ENCODE data around the gene NOC2L.
"Not testable (repeated sequence)": the region's sequence is repeated elsewhere in the genome, so short reads cannot be mapped to it uniquely, and the experiment has no call there.

NOC2L gene

GRCh38 chr1:995665-996633 lies 36.9 kb upstream of the NOC2L start:
- peak in 1 of 10 donors; percentile 80 for DNase-seq

GRCh38 chr1:994546-994945 lies 35.5 kb upstream of the NOC2L start:
- peak in 1 of 10 donors; percentile 67 for DNase-seq
- intact Hi-C loops (cut with DNase I): not testable (repeated sequence)

More at GRCh38 chr1:995665-996633, 36.9 kb upstream of the NOC2L start:
- intact Hi-C loops (cut with DNase I): no loop called here

DNA sequence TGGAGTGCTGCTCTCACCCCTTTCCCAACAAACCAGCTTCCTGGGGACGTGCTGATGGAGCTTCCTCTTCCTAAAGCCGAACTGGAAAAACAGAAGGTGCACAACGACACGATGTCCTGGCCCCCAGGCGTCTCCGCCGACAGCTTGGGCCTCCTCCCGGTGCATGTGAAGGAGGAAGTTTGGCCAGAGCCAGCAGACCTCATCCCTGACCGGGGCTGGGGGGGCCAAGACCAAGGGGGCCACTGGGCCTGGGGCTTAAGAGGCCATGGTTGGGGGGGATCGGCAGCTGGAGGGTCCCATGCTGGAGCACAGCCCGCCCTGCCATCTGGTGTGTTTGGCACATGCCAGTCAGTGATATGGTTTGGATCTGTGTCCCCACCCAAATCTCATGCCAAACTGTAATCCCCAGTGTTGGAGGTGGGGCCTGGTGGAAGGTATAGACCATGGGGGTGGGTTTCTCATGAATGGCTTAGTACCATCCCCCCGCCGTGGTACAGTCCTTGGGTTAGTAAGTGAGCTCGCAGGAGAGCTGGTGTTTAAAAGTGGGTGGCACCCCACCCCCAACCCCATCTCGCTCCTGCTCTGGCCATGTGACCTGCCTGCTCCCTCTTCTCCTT lies 34.4 kb upstream of the NOC2L start:
- peak in 1 of 10 donors; percentile 62 for DNase-seq
- intact Hi-C loops (cut with DNase I): no loop called here

DNA sequence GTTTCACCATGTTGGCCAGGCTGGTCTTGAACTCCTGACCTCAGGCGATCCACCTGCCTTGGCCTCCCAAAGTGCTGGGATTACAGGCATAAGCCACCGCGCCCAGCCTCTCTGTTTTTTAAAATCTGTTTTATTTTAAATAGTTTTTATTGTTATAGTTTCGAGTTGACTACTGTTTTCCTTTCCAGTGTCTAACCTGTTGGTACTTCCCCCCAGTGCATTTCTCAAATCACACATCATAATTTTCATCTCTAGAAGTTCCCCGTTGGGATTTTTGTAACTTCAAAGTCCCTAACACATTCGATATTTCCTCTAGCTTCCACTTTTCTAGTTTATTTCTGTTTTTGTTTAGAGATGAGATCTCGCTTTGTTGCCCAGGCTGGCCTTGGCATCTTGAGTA lies 33.3 kb upstream of the NOC2L start:
- DNase-seq: no peak
- intact Hi-C loops (cut with DNase I): no loop called here

GRCh38 chr1:991895-992294 lies 32.8 kb upstream of the NOC2L start:
- peak in 1 of 10 donors; percentile 32 for DNase-seq
- intact Hi-C loops (cut with DNase I): no loop called here

- intact Hi-C loops (cut with DNase I); DNase-seq: not testable (repeated sequence)
These were observed 32.2 kb upstream of the NOC2L start for GRCh38 chr1:991275-991674.

DNA sequence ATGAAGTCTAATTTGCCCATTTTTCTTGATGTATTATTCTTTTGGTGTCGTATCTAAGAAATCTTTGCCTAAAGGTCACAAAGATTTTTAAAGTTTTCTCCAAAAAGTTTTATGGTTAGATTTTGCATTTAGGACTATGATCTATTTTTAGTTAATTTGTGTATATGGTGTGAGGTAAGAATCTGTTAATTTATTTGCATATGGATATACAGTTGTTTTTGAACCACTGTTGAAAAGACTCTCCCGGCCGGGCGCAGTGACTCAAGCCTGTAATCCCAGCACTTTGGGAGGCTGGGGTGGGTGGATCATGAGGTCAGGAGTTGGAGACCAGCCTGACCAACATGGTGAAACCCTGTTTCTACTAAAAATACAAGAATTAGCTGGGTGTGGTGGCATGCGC lies 29.0 kb upstream of the NOC2L start:
- intact Hi-C loops (cut with DNase I); DNase-seq: not testable (repeated sequence)

GRCh38 chr1:985126-985525 lies 26.1 kb upstream of the NOC2L start:
- intact Hi-C loops (cut with DNase I): loop anchor here (2.0 kb wide), 1 partner anchor 78 kb away; no protein-coding TSS in a partner anchor
- peak in 1 of 10 donors; percentile 61 for DNase-seq

DNA sequence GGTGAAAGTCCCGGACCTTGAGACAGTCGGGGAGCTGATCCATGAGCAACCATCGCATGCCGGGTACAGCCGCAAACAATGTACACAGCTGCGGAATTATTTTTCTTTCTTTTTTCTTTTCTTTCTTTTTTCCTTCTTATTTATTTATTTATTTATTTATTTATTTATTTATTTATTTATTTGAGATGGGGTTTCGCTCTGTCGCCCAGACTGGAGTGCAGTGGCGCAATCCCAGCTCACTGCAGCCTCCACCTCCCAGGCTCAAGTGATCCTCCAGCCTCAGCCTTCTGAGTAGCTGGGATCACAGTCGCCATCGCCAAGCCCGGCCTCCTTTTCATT lies 25.4 kb upstream of the NOC2L start:
- DNase-seq: peak in 1 of 10 donors; percentile 35
- intact Hi-C loops (cut with DNase I): loop anchor here (1.0 to 2.0 kb wide), 2 partner anchors 17 to 78 kb away; no protein-coding TSS in a partner anchor

- peak in 4 of 10 donors; percentile 50 to 92 (median 64) for DNase-seq
- intact Hi-C loops (cut with DNase I): loop anchor here (1.0 to 2.0 kb wide), 2 partner anchors 17 to 79 kb away; no protein-coding TSS in a partner anchor
These were observed 24.9 kb upstream of the NOC2L start for GRCh38 chr1:983798-984475.

DNA sequence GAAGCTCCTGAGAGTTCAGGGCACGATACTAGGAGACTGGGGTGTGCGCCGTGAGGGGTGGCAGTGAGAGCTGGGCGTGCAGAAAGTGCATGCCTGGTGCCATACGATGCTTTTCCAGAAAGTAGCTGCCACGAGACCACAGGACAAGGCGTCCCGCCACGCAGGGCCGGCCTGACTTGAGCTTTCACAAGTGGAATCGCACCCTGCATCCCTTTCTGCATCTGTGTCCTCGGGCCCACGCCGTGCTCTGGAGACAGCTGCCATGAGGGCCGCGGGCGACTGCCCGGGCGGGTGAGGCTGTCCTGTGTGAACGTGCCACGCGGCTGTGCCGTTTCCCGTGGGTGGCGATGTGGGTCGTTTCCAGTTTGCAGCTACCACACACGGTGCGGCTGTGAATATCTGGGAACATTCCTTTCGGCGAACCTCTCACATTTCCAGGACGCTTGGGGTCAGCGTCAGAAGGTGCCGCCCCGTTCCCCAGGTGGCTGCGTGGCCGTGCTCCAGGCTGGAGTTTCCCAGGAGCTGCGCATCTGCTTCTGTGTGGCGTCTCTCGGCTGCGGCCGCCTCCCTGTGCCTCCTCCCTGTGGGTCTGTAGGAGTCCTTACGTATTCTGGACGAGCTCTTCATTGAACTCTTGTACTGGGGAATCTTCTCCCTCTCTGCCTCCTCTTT lies 23.8 kb upstream of the NOC2L start:
- intact Hi-C loops (cut with DNase I): no loop called here
- DNase-seq: peak in 1 of 10 donors; percentile 81

DNA sequence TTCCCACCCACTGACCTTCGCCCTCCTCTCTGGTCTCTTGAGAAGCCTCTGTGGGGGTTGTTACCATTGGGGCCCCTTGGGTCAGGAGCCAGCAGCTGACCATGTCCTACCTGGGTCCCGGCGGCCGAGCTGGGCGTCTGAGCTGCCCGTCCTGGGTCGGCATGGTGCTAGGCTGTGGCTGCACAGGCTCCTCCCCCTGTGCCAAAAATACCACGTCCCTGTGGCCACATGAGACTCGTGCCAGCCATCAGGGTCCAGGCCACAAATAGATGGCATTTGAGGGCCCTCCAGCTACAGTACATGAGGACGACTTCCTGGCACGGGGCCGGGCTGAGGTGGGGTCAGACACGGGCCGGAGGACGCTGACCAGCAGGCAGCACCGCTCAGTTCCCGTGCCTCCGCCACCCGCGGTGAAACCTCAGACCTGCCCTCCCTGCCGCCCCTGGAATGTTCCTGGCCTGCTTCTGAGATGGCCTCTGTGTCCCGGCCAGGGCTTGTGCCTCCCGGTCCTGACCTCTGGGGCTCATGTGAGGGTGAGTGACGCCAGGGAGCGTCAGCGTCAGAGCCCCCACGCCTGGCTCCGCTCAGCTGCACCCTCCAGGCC lies 23.0 kb upstream of the NOC2L start, which contains the start of gene PERM1:
Gene PERM1 (minus strand): TSS at position 139 of the 604 bp plus-strand sequence. CDS start 1,064 bp downstream, outside the sequence.
- peak in 1 of 10 donors; percentile 75 for DNase-seq
- intact Hi-C loops (cut with DNase I): no loop called here

DNA sequence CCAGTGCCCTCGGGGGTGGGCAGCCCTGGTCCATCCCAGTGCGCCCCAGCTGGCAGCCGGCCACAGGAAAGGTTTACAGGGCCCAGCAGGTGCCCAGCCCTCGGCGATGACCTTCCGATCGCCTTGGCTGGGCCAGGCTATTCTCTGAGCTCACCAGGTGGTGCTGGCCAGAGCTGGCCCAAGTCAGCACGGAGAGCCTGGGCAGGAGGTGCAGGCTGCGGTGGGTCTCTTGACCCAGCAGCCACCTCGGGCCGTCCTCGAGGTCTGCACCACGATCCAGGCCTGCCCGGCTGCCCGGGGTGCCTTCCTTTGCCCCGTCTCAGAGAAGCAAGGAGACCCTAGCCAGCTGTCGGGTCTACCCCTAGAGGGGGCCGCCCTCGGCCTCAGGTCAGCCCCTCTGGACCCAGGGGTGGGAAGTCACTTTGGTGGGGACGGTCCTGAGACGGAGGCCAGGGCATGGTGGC lies 22.5 kb upstream of the NOC2L start:
- intact Hi-C loops (cut with DNase I): no loop called here
- peak in 1 of 10 donors; percentile 77 for DNase-seq

GRCh38 chr1:980602-981395 lies 21.7 kb upstream of the NOC2L start:
- no peak for DNase-seq
- intact Hi-C loops (cut with DNase I): no loop called here

DNA sequence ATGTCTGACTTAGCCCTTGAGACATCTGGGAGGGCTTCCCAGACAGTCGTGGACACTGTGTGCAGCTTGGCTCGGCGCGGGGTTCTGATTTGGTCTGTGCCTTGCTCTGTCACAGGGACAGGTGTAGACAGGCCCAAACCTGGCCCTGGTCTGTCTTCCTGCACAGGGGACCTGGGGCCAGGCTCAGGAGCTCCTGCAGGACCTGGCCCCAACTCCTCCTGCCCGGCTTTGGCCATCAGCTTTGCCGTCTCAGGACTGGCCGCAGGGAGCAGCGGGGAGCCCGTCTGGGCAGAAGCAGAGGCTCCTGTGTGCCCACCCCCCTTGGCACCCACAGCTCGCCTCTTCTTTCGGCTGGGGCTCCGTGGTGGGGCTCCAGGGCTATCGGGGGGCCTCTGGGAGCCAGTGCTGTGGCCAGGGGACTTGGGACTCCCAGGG lies 21.1 kb upstream of the NOC2L start:
- peak in 1 of 10 donors; percentile 83 for DNase-seq
- intact Hi-C loops (cut with DNase I): no loop called here

DNA sequence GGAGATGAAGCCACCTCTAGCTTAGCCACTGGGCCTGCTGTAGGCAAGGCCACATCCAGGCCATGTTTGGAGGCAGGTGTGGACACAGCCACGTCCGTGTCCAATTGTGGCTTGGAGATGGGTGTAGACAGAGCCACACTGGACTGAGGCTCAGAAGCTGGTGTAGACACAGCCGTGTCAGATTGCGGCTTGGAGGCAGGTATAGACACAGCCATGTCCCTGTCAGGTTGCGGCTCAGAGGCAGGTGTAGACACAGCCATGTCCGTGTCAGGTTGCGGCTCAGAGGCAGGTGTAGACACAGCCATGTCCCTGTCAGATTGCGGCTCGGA lies 20.7 kb upstream of the NOC2L start:
- no peak for DNase-seq
- intact Hi-C loops (cut with DNase I): no loop called here

- intact Hi-C loops (cut with DNase I): no loop called here
- DNase-seq: peak in 1 of 10 donors; percentile 75
These were observed 20.0 kb upstream of the NOC2L start for GRCh38 chr1:978835-979743.

Measured in posterior cingulate gyrus (tissue), 11 donors.